SK-N-SH treated with all-trans-retinoic acid at 6 μM for 48 hours (cell line): ENCODE results near the gene SHANK3.

Source experiments
- BACH2 ChIP-seq: fragments of 250-450 bp; sonication (Bioruptor Pico); IDR thresholded peaks from 2 replicates; pipeline ENCODE4 v1.9.0; 2021; ENCODE audit warnings: mild to moderate bottlenecking, borderline replicate concordance
- ISL1 ChIP-seq: fragments of 250-450 bp; sonication (Bioruptor Pico); IDR thresholded peaks from 2 replicates; pipeline ENCODE4 v2.1.2; 2022; ENCODE audit warnings: mild to moderate bottlenecking, moderate library complexity
- PATZ1 ChIP-seq: fragments of 250-450 bp; sonication (Bioruptor Pico); IDR thresholded peaks from 2 replicates; pipeline ENCODE4 v1.8.0; 2020; ENCODE audit warnings: mild to moderate bottlenecking, moderate library complexity, borderline replicate concordance
- POU6F1 ChIP-seq: fragments of 250-450 bp; sonication (Bioruptor Pico); IDR thresholded peaks from 2 replicates; pipeline ENCODE4 v1.8.0; 2021; ENCODE audit warnings: low read depth, mild to moderate bottlenecking, moderate library complexity, borderline replicate concordance
- RARB ChIP-seq: fragments of 250-450 bp; sonication (Bioruptor Pico); IDR thresholded peaks from 2 replicates; pipeline ENCODE4 v1.8.0; 2021; ENCODE audit warnings: mild to moderate bottlenecking, moderate library complexity
- SNAI2 ChIP-seq: fragments of 250-450 bp; sonication (Bioruptor Pico); IDR thresholded peaks from 2 replicates; pipeline ENCODE4 v1.5.0; 2020; ENCODE audit warnings: mild to moderate bottlenecking, moderate library complexity
- ZFP3 ChIP-seq: fragments of 250-450 bp; sonication (Bioruptor Pico); IDR thresholded peaks from 2 replicates; pipeline ENCODE4 v1.5.0; 2020; ENCODE audit warnings: mild to moderate bottlenecking, moderate library complexity
- ZFP30 ChIP-seq: fragments of 450-650 bp; formaldehyde crosslinking; IDR thresholded peaks from 2 replicates; pipeline ENCODE4 v1.5.0; 2022; ENCODE audit warnings: mild to moderate bottlenecking, moderate library complexity
- ZNF70 ChIP-seq: fragments of 450-650 bp; formaldehyde crosslinking; IDR thresholded peaks from 2 replicates; pipeline ENCODE4 v1.5.0; 2020; ENCODE audit warnings: mild to moderate bottlenecking, moderate library complexity
- TF ChIP-seq, protein P1 (sequence below): fragments of 250-450 bp; sonication (Bioruptor Pico); IDR thresholded peaks from 2 replicates; pipeline ENCODE4 v1.5.1; 2020; ENCODE audit warnings: low read depth, mild to moderate bottlenecking, moderate library complexity
- TF ChIP-seq, protein P2 (sequence below): fragments of 250-450 bp; sonication (Bioruptor Pico); IDR thresholded peaks from 2 replicates; pipeline ENCODE4 v1.5.0; 2020; ENCODE audit warnings: mild to moderate bottlenecking, moderate library complexity

DNA sequence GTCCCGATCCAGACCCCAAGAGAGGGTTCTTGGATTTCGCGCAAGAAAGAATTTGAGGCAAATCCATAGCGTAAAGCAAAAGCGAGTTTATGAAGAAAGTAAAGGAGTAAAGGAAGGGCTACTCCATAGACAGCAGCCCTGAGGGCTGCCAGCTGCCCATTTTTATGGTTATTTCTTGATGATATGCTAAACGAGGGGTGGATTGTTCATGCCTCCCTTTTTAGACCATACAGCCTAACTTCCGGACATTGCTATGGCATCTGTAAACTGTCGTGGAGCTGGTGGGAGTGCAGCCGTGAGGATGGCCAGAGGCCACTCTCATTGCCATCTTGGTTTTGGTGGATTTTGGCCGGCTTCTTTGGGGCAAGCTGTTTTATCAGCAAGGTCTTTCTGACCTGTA is 19.4 kb upstream of the SHANK3 start:
- TF ChIP-seq, protein P1, sequence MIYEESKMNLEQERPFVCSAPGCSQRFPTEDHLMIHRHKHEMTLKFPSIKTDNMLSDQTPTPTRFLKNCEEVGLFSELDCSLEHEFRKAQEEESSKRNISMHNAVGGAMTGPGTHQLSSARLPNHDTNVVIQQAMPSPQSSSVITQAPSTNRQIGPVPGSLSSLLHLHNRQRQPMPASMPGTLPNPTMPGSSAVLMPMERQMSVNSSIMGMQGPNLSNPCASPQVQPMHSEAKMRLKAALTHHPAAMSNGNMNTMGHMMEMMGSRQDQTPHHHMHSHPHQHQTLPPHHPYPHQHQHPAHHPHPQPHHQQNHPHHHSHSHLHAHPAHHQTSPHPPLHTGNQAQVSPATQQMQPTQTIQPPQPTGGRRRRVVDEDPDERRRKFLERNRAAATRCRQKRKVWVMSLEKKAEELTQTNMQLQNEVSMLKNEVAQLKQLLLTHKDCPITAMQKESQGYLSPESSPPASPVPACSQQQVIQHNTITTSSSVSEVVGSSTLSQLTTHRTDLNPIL (CRISPR knock-in tag), result no peak
- TF ChIP-seq BACH2 (CRISPR knock-in tag) (no peak), SNAI2 (CRISPR knock-in tag) (no peak), ZFP3 (no peak), RARB (no peak), ISL1 (no peak), ZFP30 (CRISPR knock-in tag) (no peak), ZNF70 (no peak), PATZ1 (CRISPR knock-in tag) (no peak), POU6F1 (CRISPR knock-in tag) (no peak)
- TF ChIP-seq, protein P2, sequence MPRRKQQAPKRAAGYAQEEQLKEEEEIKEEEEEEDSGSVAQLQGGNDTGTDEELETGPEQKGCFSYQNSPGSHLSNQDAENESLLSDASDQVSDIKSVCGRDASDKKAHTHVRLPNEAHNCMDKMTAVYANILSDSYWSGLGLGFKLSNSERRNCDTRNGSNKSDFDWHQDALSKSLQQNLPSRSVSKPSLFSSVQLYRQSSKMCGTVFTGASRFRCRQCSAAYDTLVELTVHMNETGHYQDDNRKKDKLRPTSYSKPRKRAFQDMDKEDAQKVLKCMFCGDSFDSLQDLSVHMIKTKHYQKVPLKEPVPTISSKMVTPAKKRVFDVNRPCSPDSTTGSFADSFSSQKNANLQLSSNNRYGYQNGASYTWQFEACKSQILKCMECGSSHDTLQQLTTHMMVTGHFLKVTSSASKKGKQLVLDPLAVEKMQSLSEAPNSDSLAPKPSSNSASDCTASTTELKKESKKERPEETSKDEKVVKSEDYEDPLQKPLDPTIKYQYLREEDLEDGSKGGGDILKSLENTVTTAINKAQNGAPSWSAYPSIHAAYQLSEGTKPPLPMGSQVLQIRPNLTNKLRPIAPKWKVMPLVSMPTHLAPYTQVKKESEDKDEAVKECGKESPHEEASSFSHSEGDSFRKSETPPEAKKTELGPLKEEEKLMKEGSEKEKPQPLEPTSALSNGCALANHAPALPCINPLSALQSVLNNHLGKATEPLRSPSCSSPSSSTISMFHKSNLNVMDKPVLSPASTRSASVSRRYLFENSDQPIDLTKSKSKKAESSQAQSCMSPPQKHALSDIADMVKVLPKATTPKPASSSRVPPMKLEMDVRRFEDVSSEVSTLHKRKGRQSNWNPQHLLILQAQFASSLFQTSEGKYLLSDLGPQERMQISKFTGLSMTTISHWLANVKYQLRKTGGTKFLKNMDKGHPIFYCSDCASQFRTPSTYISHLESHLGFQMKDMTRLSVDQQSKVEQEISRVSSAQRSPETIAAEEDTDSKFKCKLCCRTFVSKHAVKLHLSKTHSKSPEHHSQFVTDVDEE, result no peak
